Stimulated activated CD8-positive, alpha-beta memory T cell treated with anti-CD3 and anti-CD28 coated beads, Interleukin-15, amount 100 ng/mL, for 24 hours (primary cell): ENCODE data around the gene RAB17.

Source experiments
- DNase-seq: peaks from one replicate; pipeline ENCODE4 v3.0.0-alpha.2; 2020; ENCODE audit warnings: low read depth

RAB17 gene

DNA sequence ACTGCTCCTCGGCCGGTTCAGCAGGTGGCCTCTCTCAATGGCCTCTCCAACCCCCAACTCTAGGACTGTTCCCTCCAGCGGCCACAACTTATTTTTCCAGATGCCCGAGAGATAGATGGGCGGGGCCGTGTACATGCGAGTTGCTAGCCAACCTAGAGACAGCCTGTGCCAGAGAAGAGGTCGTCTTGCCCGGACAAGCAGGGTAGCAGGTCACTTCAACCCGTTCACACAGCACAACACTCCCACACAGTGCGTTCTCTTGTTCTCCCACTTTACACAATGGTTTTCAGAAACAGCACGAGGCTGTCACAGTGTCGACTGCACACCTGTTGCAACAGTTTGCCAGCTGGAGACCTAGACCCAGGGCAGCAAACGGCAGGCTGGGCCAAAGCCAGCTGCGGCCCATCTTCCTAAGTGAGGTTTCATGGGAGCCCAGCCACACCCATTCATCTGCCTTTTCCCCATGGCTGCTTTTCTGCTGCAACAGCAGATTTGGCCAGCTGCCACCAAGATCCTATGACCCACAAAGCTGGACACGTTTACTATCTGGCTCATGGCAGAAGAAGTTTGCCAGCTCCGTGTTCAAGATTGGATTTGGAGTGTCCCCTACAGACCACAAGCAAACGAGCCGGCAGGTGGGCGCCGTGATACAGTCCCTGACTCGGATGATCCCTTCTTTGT lies 31.4 kb downstream of the RAB17 start:
- DNase-seq: no peak

DNA sequence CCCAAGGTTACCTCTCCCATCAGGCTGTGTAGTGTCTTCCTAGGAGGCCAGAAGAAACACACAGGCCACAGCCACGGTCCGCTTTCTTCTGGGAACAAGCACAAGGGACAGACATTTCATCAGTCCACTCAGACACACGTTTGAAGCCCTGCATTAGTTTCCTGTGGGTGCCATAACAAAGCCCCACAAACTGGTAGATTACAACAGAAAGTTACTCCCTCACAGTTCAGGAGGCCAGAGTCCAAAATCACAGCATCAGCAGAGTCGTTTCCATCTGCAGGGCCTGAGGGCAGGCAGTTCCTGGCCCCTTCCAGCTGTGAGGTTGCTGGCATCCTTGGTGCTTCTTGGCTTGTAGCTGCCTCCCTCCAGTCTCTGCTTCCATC lies 32.9 kb downstream of the RAB17 start:
- no peak for DNase-seq

DNA sequence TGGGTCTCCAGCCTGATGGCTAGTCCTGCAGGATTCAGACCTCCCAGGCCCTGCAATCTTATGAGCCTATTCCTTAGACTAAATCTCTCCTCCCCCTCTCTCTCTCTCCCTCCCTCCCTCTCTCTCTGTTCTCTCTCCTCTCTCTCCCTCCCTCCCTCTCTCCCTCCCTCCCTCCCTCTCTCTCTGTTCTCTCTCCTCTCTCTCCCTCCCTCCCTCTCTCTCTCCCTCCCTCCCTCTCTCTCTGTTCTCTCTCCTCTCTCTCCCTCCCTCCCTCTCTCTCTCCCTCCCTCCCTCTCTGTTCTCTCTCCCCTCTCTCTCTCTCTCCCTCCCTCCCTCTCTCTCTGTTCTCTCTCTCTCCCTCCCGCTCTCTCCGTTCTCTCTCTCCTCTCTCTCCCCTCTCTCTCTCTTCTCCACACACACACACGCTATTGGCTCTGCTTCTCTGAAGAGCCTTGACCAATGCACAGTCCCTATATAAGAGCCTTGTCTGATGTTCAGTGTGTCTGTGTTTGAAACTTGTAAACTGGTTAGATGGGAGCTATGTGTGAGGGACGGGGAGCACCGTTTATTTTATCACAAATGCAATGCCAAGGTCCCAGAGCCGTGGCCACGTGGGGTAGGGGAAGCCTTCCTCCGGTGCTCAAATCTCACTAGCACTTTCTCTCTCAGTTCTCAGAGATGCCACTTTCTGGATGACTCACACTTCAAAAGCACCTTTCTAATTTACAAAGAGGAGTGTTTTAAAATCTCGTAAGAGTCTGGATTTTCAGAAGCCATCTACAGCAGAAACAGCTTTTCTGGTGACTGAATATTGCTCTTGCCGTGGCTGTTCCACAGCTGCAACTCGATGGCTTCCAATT lies 33.5 kb downstream of the RAB17 start:
- DNase-seq: no peak

DNA sequence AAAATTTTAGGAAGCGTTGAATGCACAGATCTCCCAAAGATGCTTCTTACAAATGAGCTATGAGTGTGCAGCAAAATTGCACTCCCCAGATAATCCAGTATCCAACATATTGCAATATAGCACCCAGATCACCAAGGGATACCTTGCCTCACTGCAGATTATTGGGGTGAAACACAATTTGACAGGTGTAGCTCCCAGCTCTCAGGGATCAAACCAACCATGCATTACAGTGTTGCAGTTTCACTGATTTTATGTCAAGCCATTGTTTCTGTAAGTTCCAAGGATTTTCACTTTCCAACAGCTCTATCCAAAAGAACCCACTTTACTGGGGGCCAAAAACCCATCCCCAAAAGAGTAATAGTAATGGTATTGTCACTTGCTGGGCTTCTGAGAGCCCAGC lies 35.0 kb downstream of the RAB17 start:
- DNase-seq: no peak

DNA sequence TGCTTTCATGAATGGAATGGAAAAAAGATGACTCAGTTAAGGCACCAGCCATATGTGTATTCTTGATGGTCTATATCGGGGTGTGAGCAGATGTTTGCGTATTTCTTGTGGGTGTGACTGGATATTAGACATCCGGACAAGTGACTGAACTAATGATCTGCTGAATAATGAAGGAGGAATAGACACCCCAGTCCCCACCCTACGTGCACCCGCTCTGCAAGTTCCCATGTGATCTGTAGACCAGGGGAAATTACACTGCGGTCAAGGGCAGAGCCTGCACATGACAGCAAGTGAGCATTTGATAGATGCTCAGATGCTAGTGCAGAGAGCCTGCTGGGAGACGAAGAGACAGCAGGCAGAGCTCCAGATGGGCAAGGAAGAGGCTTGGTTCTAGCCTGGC lies 36.6 kb downstream of the RAB17 start:
- no peak for DNase-seq

DNA sequence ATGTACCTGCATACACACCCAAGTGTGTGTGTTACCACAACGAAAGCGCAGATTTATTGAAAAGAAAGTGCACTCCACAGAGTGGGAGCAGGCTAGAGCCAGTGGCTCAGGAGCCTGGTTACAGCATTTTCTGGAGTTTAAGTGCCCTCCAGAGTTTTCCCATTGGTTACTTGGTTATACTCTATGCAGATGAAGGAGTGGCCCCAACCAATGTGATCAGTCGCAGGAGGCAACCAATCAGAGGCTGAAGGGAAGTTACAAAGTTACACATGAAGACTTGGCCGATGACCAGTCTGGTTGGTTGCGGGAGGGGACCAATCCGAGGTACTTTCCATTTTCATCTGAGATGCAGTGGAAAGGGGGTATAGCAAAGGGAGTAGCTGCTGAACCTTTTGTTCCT lies 37.6 kb downstream of the RAB17 start:
- no peak for DNase-seq

DNA sequence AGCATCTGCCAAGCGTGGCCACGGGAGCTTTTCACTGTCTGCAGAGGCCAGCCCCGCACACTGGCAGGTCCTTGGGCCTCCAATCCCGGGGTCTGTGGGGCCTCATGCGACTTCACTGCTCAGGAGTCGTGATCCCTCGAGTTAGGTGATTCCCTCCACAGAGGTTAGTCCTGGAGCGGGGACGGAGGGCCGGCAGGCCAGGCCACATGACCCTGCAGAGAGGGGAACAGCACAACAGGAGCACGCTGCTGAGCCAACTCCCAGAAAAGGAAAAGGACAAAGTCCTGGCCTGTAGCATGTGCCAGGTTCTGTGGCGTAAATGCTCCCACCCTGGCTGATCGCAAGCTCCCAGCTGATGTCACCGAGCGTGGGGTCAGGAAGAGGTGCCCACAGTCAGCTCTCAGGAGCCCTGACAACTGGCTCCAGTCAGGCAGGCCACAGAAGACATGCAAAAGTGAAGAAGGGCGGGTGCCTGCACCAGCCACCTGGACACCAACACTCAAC lies 39.4 kb downstream of the RAB17 start:
- no peak for DNase-seq

DNA sequence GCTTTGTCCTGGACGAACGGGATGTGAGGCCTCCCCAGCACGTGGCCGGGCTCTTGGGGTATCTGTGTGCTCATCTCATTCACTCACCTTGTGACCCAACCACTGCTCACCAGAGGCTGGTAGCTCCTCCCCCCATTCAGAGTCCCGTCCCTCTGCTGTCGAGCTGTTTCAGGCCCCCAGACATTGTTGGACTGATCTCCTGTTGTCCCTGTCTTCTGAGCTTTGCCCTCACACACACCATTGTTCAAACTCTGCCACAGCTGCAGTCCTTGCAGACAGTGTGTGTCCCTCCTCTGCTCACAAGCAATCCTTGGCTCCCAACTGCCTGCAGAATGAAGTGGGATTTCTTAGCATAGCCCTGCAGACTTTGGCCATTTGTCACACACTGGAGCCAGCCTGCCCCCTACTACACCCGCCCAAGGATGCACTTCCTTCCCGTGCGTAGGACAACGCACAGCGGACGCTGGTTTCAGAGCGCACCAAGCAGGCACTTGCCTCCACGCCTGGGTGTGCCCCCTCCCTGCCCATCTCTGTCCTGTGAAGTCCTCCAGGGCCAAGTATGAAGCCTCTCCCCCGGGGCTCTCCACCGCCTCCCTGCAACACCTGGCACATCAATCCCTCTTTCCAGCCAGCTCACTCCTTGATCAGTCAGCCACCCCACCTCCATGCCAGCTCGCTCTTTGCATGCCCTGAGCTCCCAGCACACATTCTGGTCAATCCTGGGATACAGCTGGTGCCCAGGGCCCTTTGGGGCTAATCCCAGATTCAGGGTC lies 40.7 kb downstream of the RAB17 start:
- no peak for DNase-seq

DNA sequence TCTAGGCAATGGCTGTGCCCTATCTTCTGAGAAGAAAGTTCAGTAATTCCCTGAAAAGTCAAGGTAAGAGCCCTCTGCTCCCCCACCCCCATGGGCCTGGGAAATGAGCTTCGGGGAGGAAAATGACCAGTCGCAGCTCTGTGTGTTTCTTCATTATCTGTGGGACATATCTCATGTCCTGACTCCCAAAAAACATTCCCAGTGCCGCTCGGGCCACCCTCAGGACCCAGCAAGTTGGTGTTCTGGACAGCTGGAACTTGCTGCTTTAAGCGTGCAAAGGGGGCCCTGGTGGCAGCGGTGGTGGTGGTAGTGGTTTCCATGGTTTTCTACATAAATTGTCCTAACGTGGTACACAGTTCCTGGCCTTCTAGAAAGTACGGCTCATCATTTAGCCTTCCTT lies 41.3 kb downstream of the RAB17 start:
- no peak for DNase-seq

DNA sequence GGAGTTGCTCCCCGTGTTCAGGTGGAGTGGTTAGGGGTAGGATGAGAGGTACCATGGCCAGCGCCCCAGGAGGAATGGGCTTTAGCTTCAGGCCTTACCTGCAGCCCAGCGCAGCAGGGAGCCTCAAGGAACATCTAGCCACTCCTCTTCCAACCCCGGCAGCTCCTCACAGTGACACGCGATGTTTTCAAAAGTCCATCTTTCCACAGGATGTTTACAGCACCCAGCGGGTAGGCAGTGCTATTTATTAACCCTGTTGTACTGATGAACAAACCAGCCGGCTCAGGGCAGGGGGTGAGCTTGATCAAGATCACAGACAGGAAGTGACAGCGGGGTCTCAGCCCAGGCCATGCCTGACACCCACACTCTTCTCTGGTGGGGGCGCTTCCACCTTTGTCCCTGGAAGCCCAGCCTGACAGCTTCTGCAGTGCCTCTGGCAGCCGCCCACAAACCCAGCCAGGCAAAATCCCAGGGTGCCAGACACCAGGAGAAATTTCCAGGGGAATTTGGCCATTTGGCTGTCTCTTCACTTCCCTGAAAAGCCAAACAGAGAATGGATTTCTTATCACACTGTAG lies 42.6 kb downstream of the RAB17 start:
- DNase-seq: no peak

DNA sequence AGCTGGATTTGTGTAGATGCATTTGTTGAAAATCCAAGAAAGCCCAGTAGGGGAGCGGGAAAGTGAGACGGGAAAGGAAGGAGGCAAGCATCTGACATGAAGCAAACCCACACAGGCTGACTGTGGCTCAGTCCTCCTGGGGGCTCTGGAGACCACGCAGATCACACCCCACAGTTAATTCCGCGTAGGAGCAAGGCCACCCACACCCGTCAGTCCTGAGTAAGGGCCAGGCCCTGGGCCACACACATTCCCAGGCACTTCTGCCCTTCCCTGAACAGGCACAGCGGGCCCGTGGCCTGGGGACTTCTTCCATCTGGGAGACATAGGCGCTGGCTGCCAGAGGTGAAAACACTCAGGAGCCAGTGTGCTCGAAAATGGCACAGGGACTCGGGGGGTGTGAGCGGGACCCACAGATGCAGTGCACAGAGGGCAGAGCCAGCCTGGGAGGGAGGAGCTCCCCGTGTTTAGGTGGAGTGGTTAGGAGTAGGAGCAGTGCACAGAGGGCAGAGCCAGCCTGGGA lies 43.6 kb downstream of the RAB17 start:
- no peak for DNase-seq

DNA sequence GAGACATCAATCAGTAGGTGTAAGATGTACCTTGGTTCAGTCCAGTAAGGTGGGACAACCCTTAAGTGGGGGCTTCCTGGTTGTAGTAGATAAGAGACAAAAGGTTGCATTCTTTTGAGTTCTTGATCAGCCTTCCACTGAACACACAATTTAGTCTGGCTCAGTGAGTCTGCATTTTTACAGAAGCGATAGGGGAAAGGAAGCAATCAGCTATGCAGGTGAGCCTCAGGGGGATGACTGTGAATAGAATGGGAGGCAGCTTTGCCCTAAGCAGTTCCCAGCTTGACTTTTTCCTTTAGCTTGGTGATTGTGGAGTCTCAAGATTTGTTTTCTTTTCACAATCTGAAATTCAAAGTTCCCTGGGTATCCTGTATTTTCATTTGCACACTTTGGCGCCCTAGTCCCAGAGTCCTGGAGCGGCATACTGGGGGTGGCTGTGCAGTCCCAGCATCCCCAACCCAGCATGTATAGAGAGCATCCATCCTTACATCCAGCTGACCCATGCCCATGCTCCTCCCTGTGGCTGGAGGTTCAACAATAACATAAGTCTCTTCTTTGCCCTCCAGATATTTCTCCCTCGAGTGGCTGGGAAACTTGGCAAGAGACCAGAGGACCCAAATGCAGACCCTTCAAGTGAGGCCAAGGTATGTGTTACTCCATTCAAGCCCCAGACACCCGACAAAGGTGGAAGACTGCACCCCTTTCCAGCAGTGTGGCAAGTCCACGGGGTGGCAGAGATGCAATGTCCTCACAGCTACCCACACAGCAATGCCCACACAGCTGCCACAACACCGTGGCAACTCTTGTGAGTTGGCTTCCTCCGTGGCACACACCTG lies 44.3 kb downstream of the RAB17 start:
- no peak for DNase-seq

DNA sequence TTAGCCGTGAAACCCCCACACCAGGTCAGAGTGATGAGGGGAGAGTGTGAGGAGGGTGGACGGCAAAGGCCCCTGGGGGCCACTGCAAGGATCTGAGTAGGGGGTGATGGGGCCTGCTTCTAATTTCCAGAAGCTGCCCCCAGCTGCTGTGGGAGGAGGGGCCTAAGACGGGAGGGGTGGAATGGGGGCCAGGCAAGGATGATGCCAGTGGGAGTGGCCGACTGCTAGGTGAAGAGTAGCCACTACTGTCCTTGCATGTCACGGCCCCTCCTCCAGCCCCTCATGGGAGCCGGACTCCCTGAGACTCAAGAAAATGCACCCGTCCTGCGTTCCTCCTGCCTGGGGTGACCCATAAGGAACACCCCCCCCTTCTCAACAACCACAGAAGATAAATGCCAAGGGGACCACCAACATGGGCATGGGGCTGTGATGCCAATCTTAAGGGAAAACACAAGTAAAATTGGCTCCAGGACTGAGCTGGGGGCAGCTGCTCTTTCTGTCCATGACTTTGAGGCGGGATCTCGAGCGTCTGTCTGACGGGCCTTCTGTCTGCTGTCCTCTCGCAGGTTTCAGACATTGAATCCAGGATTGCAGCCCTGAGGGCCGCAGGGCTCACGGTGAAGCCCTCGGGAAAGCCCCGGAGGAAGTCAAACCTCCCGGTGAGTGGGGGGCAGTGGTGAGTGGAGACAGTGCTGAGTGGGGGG lies 48.4 kb downstream of the RAB17 start:
- no peak for DNase-seq

DNA sequence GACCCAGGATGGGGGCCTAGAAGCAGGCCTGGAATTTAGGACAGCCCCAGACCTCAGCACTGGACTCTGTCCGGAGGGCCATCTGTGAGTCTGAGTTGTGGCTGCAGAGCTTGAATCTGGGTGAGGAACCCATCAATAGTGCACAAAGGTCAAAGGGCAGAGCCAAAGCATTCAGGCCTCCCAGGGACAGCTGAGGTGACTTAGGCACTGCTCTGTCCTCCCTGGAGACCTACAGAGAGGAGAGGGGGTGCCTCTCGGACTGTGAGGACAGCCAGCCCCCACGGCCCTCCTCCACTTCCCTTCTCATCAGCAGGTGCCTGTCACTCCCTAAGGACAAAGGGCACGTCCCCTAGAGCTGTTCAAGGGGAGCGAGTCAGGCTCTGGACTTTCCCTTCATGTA lies 49.3 kb downstream of the RAB17 start:
- no peak for DNase-seq

DNA sequence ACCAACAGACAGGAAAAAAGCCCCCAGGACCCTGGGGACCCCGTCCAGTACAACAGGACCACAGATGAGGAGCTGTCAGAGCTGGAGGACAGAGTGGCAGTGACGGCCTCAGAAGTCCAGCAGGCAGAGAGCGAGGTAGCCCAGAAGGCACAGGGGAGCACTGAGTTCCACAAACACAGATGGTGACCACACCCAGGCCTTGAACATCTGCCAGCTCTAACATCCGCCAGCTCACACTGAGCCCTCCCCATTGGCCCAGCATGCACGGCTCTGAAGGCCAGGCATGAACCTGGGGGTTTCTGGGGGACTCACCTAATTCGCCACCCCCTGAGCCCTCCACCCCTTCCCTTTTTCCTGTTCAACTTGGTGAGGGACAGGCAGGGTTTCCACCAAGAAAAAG lies 49.7 kb downstream of the RAB17 start:
- no peak for DNase-seq

DNA sequence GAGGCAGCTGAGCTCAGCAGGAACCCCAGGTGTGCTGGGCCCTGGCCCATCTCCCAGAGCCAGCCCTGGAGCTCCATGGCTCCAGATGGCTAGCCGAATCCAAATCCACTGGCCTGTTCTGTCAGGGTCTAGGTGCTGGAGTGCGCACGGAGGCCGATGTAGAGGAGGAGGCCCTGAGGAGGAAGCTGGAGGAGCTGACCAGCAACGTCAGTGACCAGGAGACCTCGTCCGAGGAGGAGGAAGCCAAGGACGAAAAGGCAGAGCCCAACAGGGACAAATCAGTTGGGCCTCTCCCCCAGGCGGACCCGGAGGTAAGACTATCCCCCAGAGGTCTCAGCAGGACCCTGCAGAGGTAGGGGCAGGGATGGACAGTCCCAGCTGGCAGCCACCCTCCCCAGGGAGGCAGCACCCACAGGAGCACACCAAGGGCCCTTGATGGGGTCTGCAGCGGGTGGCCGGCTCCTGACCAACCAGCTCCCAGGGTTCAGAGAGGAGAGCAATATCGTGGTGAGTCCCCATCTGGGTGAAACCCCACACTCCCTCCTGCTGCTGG lies 50.2 kb downstream of the RAB17 start:
- no peak for DNase-seq

DNA sequence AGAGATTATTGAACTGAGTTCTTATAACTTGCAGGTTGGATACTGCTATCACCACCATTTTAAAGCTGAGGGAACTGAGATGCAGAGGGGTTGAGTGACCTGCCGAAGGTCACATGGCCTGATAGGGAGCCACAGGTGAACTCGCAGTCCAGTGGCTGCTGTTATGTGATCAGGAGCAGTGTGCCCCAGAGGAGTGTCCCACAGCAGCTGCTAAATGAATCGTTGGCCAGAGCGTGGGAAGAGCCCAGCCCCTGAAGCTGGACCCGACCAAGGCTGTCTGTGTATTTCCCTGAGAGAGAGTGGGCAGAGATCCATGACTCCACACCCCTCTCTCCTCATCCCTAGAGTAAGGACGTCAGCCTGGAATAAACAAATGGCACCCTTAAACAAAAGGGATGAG lies 50.9 kb downstream of the RAB17 start:
- DNase-seq: no peak

DNA sequence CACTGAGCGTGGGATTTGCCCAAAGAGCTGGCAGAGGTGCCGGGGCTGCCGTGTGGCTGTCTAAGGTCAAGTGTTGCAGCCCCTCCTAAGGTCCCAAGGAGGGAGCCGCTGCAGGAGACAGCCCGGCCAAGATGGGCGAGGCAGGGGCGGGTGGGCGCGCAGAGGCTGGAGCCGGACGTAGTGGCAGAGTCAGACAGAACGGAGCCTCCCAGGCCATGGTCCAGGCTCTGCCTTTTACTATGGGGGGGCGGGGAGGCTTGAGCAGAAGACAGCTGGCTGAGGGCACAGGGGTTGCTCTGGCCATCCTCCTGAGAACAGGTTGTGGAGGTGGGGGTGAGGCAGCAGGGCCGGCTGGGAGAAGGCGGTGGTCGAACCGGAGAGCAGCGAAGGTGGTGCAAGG lies 51.6 kb downstream of the RAB17 start:
- DNase-seq: no peak

DNA sequence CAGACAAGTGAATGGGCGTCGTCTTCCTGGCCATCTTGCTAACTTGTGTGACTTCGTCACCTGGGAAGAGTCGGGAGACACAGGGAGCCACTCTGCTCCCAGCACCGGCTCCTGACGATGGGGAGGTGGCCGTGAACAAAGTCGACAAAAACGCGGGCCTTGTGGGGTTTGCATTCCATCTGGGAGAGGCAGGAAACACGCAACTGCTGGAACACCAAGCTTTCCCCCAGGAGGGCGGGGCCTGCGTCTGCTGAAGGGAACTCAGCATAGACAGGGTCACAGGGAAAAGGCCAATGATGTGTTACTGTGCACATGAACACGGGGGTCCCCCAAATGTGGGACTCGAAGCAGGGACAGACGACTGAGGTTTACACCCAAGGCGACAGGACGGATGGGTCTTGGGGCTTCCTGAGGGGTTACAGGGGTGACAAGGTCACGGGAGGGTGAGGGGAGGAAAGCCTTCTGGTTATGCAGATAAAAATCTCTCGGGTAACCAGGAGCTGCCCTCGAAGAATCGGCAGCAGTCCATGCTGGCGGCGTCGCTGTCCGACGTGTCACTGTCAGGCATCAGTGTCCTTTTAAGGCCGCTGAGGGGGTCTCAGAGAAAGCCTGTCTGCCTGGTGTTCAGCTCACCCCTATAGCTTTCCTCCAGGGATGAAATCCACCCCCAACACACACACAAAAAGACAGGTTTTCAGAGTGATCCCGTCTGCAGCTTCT lies 52.4 kb downstream of the RAB17 start:
- no peak for DNase-seq

DNA sequence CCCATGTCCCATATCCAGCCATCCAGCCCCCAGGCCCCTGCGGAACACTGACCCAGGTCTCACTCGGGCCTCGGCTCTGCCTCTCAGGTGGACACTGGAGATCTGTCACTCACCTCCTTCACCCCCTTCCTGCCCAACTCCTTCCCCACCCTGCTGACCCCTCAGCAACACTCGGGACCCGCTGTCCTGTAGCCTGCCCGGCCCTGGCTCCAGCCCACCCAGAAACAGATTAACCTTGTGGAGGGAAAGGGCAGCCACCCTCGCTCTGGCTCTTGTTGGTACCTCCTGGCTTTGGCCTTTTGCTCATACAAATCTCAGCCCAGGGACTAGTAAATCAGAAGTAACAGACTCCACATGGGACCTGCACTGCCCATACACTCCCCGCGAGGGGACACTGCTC lies 53.9 kb downstream of the RAB17 start:
- DNase-seq: no peak
